ENCODE data around the gene SHISA5. TPM values are rescaled to one million over a fixed set of nuclear protein-coding genes. Genes with fewer than 3 reads are reported as not detected.

SHISA5 gene
- total and polyA plus RNA-seq, 2 of the 8 experiments (the other 6 are each of a cell fraction or from before 2014, with no cell fraction given) = 196 to 315 TPM

DNA sequence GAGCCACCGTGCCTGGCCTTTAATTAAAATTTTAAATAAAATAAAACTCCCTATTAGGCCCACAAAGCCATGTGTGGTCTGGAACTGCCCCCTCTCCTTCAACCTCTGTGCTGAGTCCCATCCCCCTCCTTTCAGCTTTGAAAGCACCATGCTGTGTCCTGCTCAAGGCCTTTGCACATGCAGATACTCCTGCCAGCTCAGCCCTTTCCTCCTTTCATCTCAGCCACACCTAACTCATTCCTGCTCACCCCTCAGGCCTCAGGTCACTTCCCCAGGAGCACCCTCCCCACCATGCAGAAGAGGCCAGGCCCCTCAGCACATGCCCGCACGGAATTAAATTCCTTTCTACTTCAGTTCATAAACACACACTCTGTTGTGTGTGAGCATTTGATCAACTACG lies 29.4 kb downstream of the SHISA5 start (continued):
- TF ChIP-seq CHD7 (IDR thresholded peaks at IDR 0.05; ENCODE audit: insufficient replicate concordance, low read length) (no peak), CREB1 (IDR thresholded peaks at IDR 0.05) (peak; percentile 59), JUND (IDR thresholded peaks at IDR 0.05; ENCODE audit: low read length) (0 out of 2 replicates have a peak, but pooled peaks have one; percentile 22), TAF7 (optimal IDR thresholded peaks at IDR 0.05; ENCODE audit: borderline replicate concordance, low read depth, low read length) (no peak), SP4 (IDR thresholded peaks at IDR 0.05; ENCODE audit: low read length) (no peak), MAX (IDR thresholded peaks at IDR 0.05) (peak; percentile 82), HDAC2 (IDR thresholded peaks at IDR 0.05; ENCODE audit: borderline replicate concordance in 1 of 2, low read depth in 2 of 2, low read length in 2 of 2) (peak in 1 of 2 experiments; percentile 78; a peak in 1 of 4 replicates)

Data from H1 (cell line).